Adrenal gland (tissue), 5 donors: Measurements from ENCODE around the gene NUP133.

Experiments
- POLR2A ChIP-seq, 2 donors: fragments of 450-650 bp; IDR thresholded peaks; one replicate each; pipeline ENCODE4 v1.6.1; 2017; ENCODE audit warnings: antibody characterized with exemption in 2 of 2, mild to moderate bottlenecking in 2 of 2, moderate library complexity in 1 of 2
- TF ChIP-seq, protein P1 (sequence below), 6 experiments: fragments of 450-650 bp in 4 of 6; fragments of 200-600 bp in 2 of 6; sonication (generic) in 1 of 6; IDR thresholded peaks; 1 replicate in 5 of 6; 2 replicates in 1 of 6; pipeline versions ENCODE4 v1.5.1 to v1.8.0; 2016 to 2021; ENCODE audit warnings: antibody characterized with exemption in 6 of 6, mild to moderate bottlenecking in 2 of 6, moderate library complexity in 1 of 6
- donor health status: DM: no; HTN: no; CAD: no.

- TF ChIP-seq, protein P1, sequence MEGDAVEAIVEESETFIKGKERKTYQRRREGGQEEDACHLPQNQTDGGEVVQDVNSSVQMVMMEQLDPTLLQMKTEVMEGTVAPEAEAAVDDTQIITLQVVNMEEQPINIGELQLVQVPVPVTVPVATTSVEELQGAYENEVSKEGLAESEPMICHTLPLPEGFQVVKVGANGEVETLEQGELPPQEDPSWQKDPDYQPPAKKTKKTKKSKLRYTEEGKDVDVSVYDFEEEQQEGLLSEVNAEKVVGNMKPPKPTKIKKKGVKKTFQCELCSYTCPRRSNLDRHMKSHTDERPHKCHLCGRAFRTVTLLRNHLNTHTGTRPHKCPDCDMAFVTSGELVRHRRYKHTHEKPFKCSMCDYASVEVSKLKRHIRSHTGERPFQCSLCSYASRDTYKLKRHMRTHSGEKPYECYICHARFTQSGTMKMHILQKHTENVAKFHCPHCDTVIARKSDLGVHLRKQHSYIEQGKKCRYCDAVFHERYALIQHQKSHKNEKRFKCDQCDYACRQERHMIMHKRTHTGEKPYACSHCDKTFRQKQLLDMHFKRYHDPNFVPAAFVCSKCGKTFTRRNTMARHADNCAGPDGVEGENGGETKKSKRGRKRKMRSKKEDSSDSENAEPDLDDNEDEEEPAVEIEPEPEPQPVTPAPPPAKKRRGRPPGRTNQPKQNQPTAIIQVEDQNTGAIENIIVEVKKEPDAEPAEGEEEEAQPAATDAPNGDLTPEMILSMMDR (IDR thresholded peaks at IDR 0.05): no peak
- no peak for TF ChIP-seq POLR2A (IDR thresholded peaks at IDR 0.05)
These were observed 87.9 kb downstream of the NUP133 start for GRCh38 chr1:229420224-229420623.
